Ovary (tissue), 9 donors: ENCODE data around the gene GPR152. TPM values are rescaled to one million over a fixed set of nuclear protein-coding genes. Genes with fewer than 3 reads are reported as not detected.

Experiments
- DNase-seq, 5 donors: peaks; one replicate each; pipeline ENCODE4 v3.0.0-alpha.2; 2019 to 2020
- H3K27ac ChIP-seq, 2 donors: fragments of 200-600 bp; one replicate each; pipeline versions ENCODE4 v1.5.1 to v1.8.0; 2019 to 2022
- H3K27me3 ChIP-seq: fragments of 200-600 bp; one replicate; pipeline ENCODE4 v1.8.0; 2022
- H3K36me3 ChIP-seq: fragments of 200-600 bp; sonication (generic); one replicate; pipeline ENCODE4 v1.5.1; 2019
- H3K4me1 ChIP-seq: one replicate; pipeline ENCODE4 v1.8.1; 2013; ENCODE audit warnings: mild to moderate bottlenecking, moderate library complexity; ENCODE audit not compliant: insufficient read depth
- H3K4me3 ChIP-seq: fragments of 200-600 bp; sonication (generic); one replicate; pipeline ENCODE4 v1.5.1; 2017
- H3K9me3 ChIP-seq, 2 donors: fragments of 200-600 bp in 1 of 2; sonication (generic) in 1 of 2; one replicate each; pipeline versions ENCODE4 v1.5.1 to v1.8.1; 2013 to 2019; ENCODE audit warnings: mild to moderate bottlenecking in 1 of 2, moderate library complexity in 1 of 2
- EP300 ChIP-seq: sonication (generic); formaldehyde crosslinking; IDR thresholded peaks from one replicate; pipeline ENCODE4 v1.6.1; 2017; ENCODE audit warnings: antibody characterized with exemption
- POLR2A ChIP-seq: fragments of 450-650 bp; IDR thresholded peaks from one replicate; pipeline ENCODE4 v1.6.1; 2017; ENCODE audit warnings: antibody characterized with exemption, mild to moderate bottlenecking, moderate library complexity
- WGBS, 3 donors: extraction: QIAGEN DNeasy Blood & Tissue Kit in 1 of 3; methylation state at CpG; one replicate each; pipeline versions ENCODE4 v1.1.5 to v1.1.7; 2013 to 2017; 5-methylcytosine and 5-hydroxymethylcytosine counted together
- intact Hi-C, 4 donors: fragments of 100-400 bp; cut with DNase I; formaldehyde crosslinking; loops; one replicate each; pipeline versions ENCODE4 v1.11.0 to v1.15.1; 2022 to 2023
- polyA plus RNA-seq, 2 donors: library from polyadenylated mRNA; stranded (reverse); fragments of 200-250 nt in 1 of 2; fragments of 350-450 nt in 1 of 2; fragmentation: Illumina TruSeq in 1 of 2; extraction: RNeasy Lipid Tissue Mini Kit (QIAGEN cat#74804) in 1 of 2; gene quantifications; one replicate each; pipeline ENCODE4 v1.2.3, GENCODE V29; 2013 to 2014
- total RNA-seq, 7 donors: library from RNA; depleted of rRNA in 2 of 7; stranded (reverse); fragments of >200 nt in 2 of 7; fragmentation: NEBNext Ultra II Directional in 3 of 7; extraction: Animal tissue kit (Norgen Biotek cat#: 25700) in 3 of 7; gene quantifications; one replicate each; pipeline versions ENCODE4 v1.1.0 to v1.2.4, GENCODE V29; 2016 to 2023
- TF ChIP-seq, protein P1 (sequence below), 3 donors: fragments of 450-650 bp in 2 of 3; fragments of 200-600 bp in 1 of 3; IDR thresholded peaks; one replicate each; pipeline versions ENCODE4 v1.5.1 to v1.8.0; 2016 to 2022; ENCODE audit warnings: antibody characterized with exemption in 3 of 3, mild to moderate bottlenecking in 1 of 3
- donor health status: DM: no; HTN: no; CAD: no; lungs with moderate emphysema.
- donor health status: DM: no; HTN: no; CAD: no.
- donor health status: Bipolar disorder and iron deficiency.
- donor health status: DM: yes; HTN: yes; CAD: no.
- donor health status: DM: no; HTN: no; CAD: no.
- donor health status: DM: yes; HTN: yes; CAD: no.

GPR152 gene
- total and polyA plus RNA-seq, 9 donors, result 0.15 TPM; not detected in 8

DNA sequence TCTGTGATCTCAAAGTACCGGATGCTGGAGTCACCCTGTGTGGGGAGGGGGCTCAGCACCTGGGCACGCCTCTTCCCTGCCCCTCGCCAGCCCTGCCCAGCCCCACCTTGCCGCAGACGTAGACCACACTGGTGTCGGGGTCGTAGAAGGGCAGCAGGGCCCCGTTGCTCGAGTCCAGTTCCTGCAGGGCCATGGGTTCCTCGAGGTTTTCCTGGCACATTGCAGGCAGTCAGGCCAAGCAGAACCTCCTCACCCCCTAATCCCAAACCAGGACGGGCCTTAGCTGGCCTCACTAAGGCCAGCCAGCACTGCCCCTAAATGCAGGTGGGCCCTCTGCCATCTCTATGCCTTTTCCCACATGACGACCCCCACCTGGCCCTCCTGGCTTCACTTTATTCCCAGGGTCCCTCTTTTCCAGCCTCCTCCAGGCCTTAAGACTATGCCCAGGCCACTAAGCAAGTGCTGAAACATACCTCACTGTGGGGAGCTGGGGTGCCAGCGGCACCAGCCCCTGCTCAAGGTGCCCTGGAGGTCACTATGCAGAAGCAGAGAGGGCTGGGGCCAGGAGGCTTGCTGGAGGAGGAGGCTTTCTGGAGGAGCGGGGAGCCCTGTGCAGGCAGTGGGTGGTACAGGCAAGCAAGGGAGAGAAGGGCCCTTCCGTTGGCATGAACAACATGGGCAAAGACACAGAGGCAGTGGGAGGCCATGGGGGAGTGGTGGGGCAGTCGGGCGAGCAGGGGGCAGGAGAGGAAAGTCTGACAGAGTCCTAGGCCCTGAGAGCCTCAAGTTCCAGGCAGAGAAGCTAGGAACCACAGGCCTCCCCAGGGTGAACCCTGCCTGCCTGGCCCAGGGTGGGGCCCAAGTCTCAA, 12.1 kb downstream of the GPR152 start:
- Histone ChIP-seq H3K36me3 (no peaks in the 10 kb centered on the region), H3K27ac (no peak overlapping the region), H3K4me3 (no peak overlapping the region), H3K27me3 (no peaks in the 10 kb centered on the region), H3K9me3 (no peaks in the 10 kb centered on the region), H3K4me1 (peaks cover 4% of the 10 kb centered on the region)
- TF ChIP-seq EP300 (no peak), POLR2A (no peak)
- TF ChIP-seq, protein P1, sequence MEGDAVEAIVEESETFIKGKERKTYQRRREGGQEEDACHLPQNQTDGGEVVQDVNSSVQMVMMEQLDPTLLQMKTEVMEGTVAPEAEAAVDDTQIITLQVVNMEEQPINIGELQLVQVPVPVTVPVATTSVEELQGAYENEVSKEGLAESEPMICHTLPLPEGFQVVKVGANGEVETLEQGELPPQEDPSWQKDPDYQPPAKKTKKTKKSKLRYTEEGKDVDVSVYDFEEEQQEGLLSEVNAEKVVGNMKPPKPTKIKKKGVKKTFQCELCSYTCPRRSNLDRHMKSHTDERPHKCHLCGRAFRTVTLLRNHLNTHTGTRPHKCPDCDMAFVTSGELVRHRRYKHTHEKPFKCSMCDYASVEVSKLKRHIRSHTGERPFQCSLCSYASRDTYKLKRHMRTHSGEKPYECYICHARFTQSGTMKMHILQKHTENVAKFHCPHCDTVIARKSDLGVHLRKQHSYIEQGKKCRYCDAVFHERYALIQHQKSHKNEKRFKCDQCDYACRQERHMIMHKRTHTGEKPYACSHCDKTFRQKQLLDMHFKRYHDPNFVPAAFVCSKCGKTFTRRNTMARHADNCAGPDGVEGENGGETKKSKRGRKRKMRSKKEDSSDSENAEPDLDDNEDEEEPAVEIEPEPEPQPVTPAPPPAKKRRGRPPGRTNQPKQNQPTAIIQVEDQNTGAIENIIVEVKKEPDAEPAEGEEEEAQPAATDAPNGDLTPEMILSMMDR (IDR thresholded peaks at IDR 0.05), result no peak
- peak in 2 of 5 donors; percentile 14 to 32 for DNase-seq
- intact Hi-C loops, result loop anchor here in 1 of 4 donors (10.0 kb wide), 1 partner anchor 64 kb away; the partner anchor contains the start of genes CDK2AP2 and PITPNM1
- 65 to 69% (median 69%) methylated on average over 17 of the region's 17 CpGs for WGBS, 3 donors

DNA sequence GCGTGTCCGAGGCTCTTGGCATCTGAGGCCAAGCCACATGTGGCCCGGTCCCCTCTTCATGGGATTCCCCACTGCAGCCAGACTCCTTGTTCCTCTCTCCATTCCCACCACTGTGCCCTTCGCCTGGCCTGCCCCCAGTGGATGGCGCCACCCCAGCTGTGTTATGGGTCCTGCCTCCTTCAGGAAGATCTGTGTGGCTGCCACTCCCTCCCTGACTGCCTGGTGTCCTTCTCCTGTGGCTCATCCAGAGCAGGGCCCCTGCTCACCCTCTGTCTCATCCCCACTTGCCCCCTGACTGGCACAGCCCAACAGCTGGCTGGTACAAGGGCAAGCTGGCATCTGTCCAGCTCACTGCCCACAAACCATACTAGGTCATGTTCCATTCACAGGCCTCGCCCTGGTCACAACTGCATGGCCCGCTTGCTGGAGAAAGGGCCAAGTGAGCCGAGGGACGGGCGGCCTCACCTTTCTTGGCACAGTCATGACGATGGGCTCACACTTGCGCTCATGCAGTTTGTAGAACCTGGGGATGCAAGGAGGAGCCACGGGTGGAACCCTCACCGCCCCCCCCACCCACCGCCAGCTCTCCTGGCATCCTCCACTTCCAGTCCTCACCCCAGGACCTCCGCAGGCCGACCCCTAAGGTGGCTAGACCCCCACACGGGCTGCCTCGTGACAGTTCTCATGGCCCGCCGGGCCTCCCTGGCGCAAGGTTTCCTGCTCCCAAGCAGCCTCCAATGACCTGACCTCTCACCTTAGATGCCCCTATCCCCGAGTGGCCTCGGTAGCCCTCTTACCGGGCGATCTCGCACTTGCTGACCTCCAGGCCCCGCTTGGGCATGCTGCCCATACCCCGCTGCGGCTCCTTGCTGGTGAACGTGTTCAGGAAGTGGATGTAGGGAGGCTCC, 13.0 kb downstream of the GPR152 start:
- Histone ChIP-seq H3K4me3 (no peak overlapping the region), H3K9me3 (no peaks in the 10 kb centered on the region), H3K4me1 (peaks cover 4% of the 10 kb centered on the region), H3K27ac (no peak overlapping the region), H3K27me3 (no peaks in the 10 kb centered on the region), H3K36me3 (no peaks in the 10 kb centered on the region)
- DNase-seq, result peak in 3 of 5 donors; percentile 52 to 59 (median 53)
- 67 to 71% (median 71%) methylated on average over 31 of the region's 31 CpGs for WGBS, 3 donors
- TF ChIP-seq POLR2A (no peak), EP300 (no peak)
- TF ChIP-seq, protein P1 (IDR thresholded peaks at IDR 0.05), result no peak
- intact Hi-C loops, result loop anchor here in 1 of 4 donors (10.0 kb wide), 1 partner anchor 65 kb away; the partner anchor contains the start of genes CDK2AP2 and PITPNM1

DNA sequence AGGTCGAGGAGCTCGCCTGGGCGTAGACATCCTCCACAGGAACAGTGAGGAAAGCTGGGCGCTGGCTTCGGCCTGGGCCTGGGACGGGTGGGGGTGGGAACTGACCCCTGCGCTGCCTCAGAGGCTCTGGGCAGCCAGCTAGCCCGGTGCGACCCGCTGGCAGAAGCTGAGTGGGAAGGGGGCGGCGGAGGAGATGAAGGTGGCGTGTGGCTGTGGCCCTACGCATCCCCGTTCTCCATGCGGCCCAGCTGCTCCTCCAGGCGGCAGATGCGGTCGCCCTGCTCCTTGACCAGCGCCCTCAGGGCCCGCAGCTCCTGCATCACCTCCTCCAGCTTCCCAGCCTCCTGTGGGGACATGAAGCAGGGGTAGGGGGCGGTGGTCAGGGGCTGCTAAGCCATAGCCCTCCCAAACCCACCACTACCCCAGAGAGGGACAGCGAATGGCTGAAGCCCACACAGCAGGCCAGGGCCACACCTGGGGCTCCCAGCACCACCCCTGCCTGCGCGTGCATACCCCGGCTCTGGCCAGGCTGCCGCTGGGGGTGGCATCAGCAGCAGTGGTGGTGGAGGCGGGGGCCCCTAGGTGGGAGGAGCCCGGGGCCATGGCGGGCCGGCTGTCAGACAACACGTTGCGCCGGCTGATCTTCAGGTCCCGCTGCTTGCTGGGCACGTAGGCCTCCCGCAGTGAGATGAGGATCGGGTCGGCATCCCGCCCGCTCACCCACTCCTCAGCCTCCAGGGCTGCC, 14.2 kb downstream of the GPR152 start:
- no peaks in the 10 kb centered on the region for H3K36me3 ChIP-seq
- H3K27ac ChIP-seq, result no peak overlapping the region
- peak in 1 of 5 donors; percentile 33 for DNase-seq
- WGBS, 3 donors, result 73 to 81% (median 76%) methylated on average over 41 of the region's 41 CpGs
- no peaks in the 10 kb centered on the region for H3K9me3 ChIP-seq
- TF ChIP-seq POLR2A, result no peak
- no peak for TF ChIP-seq EP300
- TF ChIP-seq, protein P1 (IDR thresholded peaks at IDR 0.05), result no peak
- H3K27me3 ChIP-seq, result no peaks in the 10 kb centered on the region
- intact Hi-C loops, result no loop called here
- peaks cover 4% of the 10 kb centered on the region for H3K4me1 ChIP-seq
- no peak overlapping the region for H3K4me3 ChIP-seq

DNA sequence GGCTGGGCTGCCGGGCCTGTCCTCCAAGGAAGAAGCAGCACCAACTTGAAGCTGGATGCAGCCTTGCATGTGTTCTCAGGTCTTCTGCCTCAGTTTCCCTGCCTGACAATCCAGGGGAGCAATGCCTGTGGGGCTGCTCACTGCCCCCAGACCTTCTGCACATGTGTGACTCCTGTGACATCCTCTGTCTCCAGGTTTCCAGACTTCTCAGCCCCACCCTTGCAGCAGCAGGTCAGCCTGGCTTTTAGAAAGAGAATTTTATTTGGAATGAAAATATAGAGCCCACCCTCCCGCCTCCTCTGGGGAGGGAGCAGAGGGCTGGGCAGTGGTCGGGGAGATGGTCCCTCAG, 14.7 kb downstream of the GPR152 start:
- H3K4me3 ChIP-seq, result no peak overlapping the region
- peaks cover 4% of the 10 kb centered on the region for H3K4me1 ChIP-seq
- 60 to 67% (median 64%) methylated on average over 3 of the region's 3 CpGs for whole genome bisulfite sequencing, 3 donors
- intact Hi-C loops, result no loop called here
- H3K36me3 ChIP-seq, result no peaks in the 10 kb centered on the region
- no peaks in the 10 kb centered on the region for H3K27me3 ChIP-seq
- H3K27ac ChIP-seq, result no peak overlapping the region
- H3K9me3 ChIP-seq, result no peaks in the 10 kb centered on the region
- TF ChIP-seq POLR2A (no peak), EP300 (no peak)
- TF ChIP-seq, protein P1 (IDR thresholded peaks at IDR 0.05), result no peak
- DNase-seq, result peak in 1 of 5 donors; percentile 11
